CD4-positive, alpha-beta T cell (primary cell): Measurements from ENCODE around the gene MUSTN1. TPM values are rescaled to one million over a fixed set of nuclear protein-coding genes. Genes with fewer than 3 reads are reported as not detected.

Experiments used
- ATAC-seq: fragments of 200-7000 bp; cut with Tn5 transposase; one replicate; pipeline ENCODE4 v1.10.0; 2022; ENCODE audit warnings: mild to moderate bottlenecking; ENCODE audit not compliant: poor library complexity
- CTCF ChIA-PET: fragments of 350-600 bp; sonication (Branson Sonifier 250); formaldehyde crosslinking; loops from one replicate; lab custom pipeline; 2021; ENCODE audit warnings: antibody characterized with exemption, inconsistent platforms; lab: Charles Lee
- POLR2A ChIA-PET: fragments of 350-600 bp; sonication (Branson Sonifier 250); formaldehyde crosslinking; loops from one replicate; lab custom pipeline; 2021; ENCODE audit warnings: antibody characterized with exemption, inconsistent platforms; lab: Charles Lee
- DNase-seq, 14 experiments: peaks; one replicate each; pipeline ENCODE4 v3.0.0-alpha.2; 2013 to 2020; ENCODE audit warnings: mixed read lengths in 2 of 14
- H3K27ac ChIP-seq, 2 donors: one replicate each; pipeline versions ENCODE4 v1.5.1 to v1.7.0; 2013; ENCODE audit warnings: low read length in 2 of 2, low read depth in 1 of 2, mild to moderate bottlenecking in 1 of 2
- H3K27me3 ChIP-seq, 2 experiments: 1 replicate in 1 of 2; 2 replicates in 1 of 2; pipeline versions ENCODE4 v1.6.1 to v1.7.0; 2013; ENCODE audit warnings: low read length in 2 of 2, control low read depth in 1 of 2, mild to moderate bottlenecking in 1 of 2, moderate library complexity in 1 of 2; ENCODE audit not compliant: insufficient read depth in 2 of 2, control insufficient read depth in 1 of 2
- H3K36me3 ChIP-seq: one replicate; pipeline ENCODE4 v1.6.1; 2013; ENCODE audit warnings: low read length, control low read depth; ENCODE audit not compliant: insufficient read depth
- H3K4me1 ChIP-seq: one replicate; pipeline ENCODE4 v1.6.1; 2013; ENCODE audit warnings: low read length, control low read depth; ENCODE audit not compliant: insufficient read depth
- H3K4me3 ChIP-seq: one replicate; pipeline ENCODE4 v1.5.1; 2013; ENCODE audit warnings: mild to moderate bottlenecking, low read length, moderate library complexity
- H3K9me3 ChIP-seq, 2 experiments: 1 replicate in 1 of 2; 2 replicates in 1 of 2; pipeline versions ENCODE4 v1.6.1 to v1.7.0; 2013; ENCODE audit warnings: low read length in 2 of 2, mild to moderate bottlenecking in 2 of 2, control low read depth in 1 of 2, moderate library complexity in 1 of 2; ENCODE audit not compliant: control insufficient read depth in 1 of 2, insufficient read depth in 1 of 2
- H3K27ac Mint-ChIP-seq: one replicate; pipeline ENCODE4 v1.8.0; 2020; ENCODE audit warnings: mixed read lengths
- H3K27me3 Mint-ChIP-seq: one replicate; pipeline ENCODE4 v1.8.0; 2021; ENCODE audit warnings: mixed read lengths
- H3K36me3 Mint-ChIP-seq: one replicate; pipeline ENCODE4 v1.8.0; 2021; ENCODE audit warnings: low read depth, mixed read lengths
- H3K4me1 Mint-ChIP-seq: one replicate; pipeline ENCODE4 v1.8.0; 2021; ENCODE audit warnings: low read depth, mixed read lengths
- H3K4me3 Mint-ChIP-seq: one replicate; pipeline ENCODE4 v1.8.0; 2020; ENCODE audit warnings: mild to moderate bottlenecking, mixed read lengths
- H3K9me3 Mint-ChIP-seq: one replicate; pipeline ENCODE4 v1.8.0; 2020; ENCODE audit warnings: mixed read lengths
- intact Hi-C, 2 experiments: fragments of 100-400 bp; cut with DNase I in 1 of 2; cut with micrococcal nuclease in 1 of 2; formaldehyde crosslinking; loops; one replicate each; pipeline versions ENCODE4 v1.15.1 to v1.9.0; 2023 to 2025; cut with DNase I, micrococcal nuclease
- total RNA-seq, 174 experiments: library from RNA in 2 of 174; stranded (reverse) in 2 of 174; gene quantifications; one replicate each; pipeline ENCODE4 v1.2.3 and lab custom pipeline; 2021 to 2026
- TF ChIP-seq, protein P1 (sequence below): fragments of 200-600 bp; IDR thresholded peaks from one replicate; pipeline ENCODE4 v1.8.0; 2022; ENCODE audit warnings: antibody characterized with exemption, mild to moderate bottlenecking

The MUSTN1 gene
- total RNA-seq, 2 experiments from 2014 or later: 10.7 to 11.3 TPM

DNA sequence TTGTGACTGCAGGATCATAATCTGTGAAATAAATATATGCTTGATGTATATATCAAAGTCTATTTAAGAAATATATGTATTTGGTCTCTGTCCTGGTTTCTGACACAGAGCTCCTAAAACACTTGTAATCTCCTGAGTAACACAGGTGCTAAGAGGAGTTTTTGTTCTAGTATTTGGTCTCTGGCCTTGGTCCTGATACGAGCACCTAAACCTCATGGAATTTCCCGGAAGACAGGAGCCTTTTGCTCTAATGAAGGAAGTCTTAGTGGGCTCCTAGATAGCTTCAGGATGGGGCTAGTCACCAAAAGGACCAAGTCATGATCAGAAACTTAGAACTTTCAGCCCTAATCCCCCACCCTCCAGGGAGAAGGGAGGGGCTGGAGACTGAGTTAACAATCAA, 19.2 kb upstream of the MUSTN1 start:
- CTCF ChIA-PET: no interaction called here
- no peak for DNase-seq
- Histone ChIP-seq H3K27me3 (no peaks in the 10 kb centered on the region), H3K9me3 (no peaks in the 10 kb centered on the region), H3K27ac (no peak overlapping the region), H3K36me3 (peaks cover 59% of the 10 kb centered on the region), H3K4me3 (no peak overlapping the region), H3K4me1 (no peaks in the 10 kb centered on the region)
- TF ChIP-seq, protein P1, sequence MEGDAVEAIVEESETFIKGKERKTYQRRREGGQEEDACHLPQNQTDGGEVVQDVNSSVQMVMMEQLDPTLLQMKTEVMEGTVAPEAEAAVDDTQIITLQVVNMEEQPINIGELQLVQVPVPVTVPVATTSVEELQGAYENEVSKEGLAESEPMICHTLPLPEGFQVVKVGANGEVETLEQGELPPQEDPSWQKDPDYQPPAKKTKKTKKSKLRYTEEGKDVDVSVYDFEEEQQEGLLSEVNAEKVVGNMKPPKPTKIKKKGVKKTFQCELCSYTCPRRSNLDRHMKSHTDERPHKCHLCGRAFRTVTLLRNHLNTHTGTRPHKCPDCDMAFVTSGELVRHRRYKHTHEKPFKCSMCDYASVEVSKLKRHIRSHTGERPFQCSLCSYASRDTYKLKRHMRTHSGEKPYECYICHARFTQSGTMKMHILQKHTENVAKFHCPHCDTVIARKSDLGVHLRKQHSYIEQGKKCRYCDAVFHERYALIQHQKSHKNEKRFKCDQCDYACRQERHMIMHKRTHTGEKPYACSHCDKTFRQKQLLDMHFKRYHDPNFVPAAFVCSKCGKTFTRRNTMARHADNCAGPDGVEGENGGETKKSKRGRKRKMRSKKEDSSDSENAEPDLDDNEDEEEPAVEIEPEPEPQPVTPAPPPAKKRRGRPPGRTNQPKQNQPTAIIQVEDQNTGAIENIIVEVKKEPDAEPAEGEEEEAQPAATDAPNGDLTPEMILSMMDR: no peak
- Mint-ChIP-seq H3K4me1 (no peaks in the 10 kb centered on the region), H3K27ac (no peak overlapping the region), H3K9me3 (no peaks in the 10 kb centered on the region), H3K36me3 (peaks cover 39% of the 10 kb centered on the region), H3K27me3 (no peaks in the 10 kb centered on the region), H3K4me3 (no peak overlapping the region)
- intact Hi-C loops: loop anchor here (5.0 kb wide), 2 partner anchors 133 to 343 kb away; no protein-coding TSS in a partner anchor
- ATAC-seq: no peak
- POLR2A ChIA-PET: no interaction called here

DNA sequence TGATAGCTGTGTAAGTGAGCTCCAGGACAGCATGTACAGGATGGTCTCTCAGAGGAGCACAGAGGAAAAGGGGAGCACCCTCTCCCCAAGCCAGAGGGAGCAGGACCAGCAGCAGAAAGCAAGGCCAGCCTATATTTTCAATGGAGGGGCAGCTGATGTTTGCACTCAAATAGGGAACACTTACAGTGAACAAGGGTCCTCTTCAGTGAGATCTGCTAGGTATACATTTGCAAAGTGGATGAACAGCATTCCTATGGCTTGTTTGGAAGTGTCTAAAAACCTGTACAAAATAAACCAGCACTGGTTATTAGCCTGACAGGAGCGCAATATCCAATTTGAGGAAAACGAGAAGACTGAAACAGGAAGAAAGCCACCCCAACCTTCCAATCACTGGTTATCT, 17.6 kb upstream of the MUSTN1 start:
- Mint-ChIP-seq H3K4me1 (no peaks in the 10 kb centered on the region), H3K27ac (no peak overlapping the region), H3K36me3 (peaks cover 53% of the 10 kb centered on the region), H3K9me3 (no peaks in the 10 kb centered on the region), H3K27me3 (no peaks in the 10 kb centered on the region), H3K4me3 (no peak overlapping the region)
- TF ChIP-seq, protein P1: no peak
- POLR2A ChIA-PET: no interaction called here
- intact Hi-C loops: loop anchor here (2.0 to 5.0 kb wide), 3 partner anchors 135 to 345 kb away; no protein-coding TSS in a partner anchor
- ATAC-seq: no peak
- peaks cover 68% of the 10 kb centered on the region for H3K36me3 ChIP-seq
- H3K27ac ChIP-seq: no peak overlapping the region
- H3K4me1 ChIP-seq: no peaks in the 10 kb centered on the region
- no peak overlapping the region for H3K4me3 ChIP-seq
- H3K27me3 ChIP-seq: no peaks in the 10 kb centered on the region
- CTCF ChIA-PET: no interaction called here
- DNase-seq: no peak
- no peaks in the 10 kb centered on the region for H3K9me3 ChIP-seq

DNA sequence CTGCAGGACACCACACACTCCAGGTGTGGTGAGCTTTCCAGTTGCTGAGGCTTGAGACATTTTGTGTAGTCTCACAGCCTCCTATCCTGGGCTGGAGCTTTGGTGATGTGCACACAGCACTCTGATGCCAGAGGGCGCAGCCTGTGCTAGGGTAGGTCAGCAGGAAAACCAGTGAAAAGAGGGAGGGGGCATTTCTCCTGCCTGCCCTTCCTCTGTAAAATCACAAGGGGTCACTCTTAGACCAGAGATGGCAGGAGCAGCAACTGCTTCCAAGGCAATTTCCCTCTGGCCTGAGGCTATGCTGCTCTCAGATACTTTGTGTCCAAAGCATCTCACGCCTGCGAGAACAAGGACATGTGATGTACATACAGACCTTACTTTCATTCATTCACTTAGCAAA, 16.5 kb upstream of the MUSTN1 start:
- H3K27me3 ChIP-seq: no peaks in the 10 kb centered on the region
- H3K36me3 ChIP-seq: peaks cover 71% of the 10 kb centered on the region
- Mint-ChIP-seq H3K27me3 (no peaks in the 10 kb centered on the region), H3K27ac (no peak overlapping the region), H3K4me3 (no peak overlapping the region), H3K9me3 (no peaks in the 10 kb centered on the region), H3K36me3 (peaks cover 56% of the 10 kb centered on the region), H3K4me1 (no peaks in the 10 kb centered on the region)
- DNase-seq: peak in 5 of 14 experiments; percentile 12 to 62 (median 34)
- no peaks in the 10 kb centered on the region for H3K4me1 ChIP-seq
- H3K4me3 ChIP-seq: no peak overlapping the region
- TF ChIP-seq, protein P1: peak; percentile 55
- CTCF ChIA-PET: interaction anchor here (1.2 kb wide), 1 partner anchor 74 kb away, joined by 3 read pairs; no protein-coding TSS in a partner anchor
- H3K9me3 ChIP-seq: no peaks in the 10 kb centered on the region
- POLR2A ChIA-PET: no interaction called here
- intact Hi-C loops: loop anchor here (5.0 kb wide), 2 partner anchors 136 to 346 kb away; no protein-coding TSS in a partner anchor
- no peak overlapping the region for H3K27ac ChIP-seq
- ATAC-seq: peak; percentile 69
